IPS-18c (cell line): ENCODE data around the gene FARP2.

Source experiments
- H3K4me3 ChIP-seq: 2 replicates; pipeline ENCODE4 v1.7.0; 2013; ENCODE audit warnings: low read depth, mild to moderate bottlenecking, low read length, moderate library complexity; ENCODE audit not compliant: insufficient read depth
- H3K9me3 ChIP-seq: one replicate; pipeline ENCODE4 v1.6.1; 2013; ENCODE audit warnings: mild to moderate bottlenecking, low read length, moderate library complexity; ENCODE audit not compliant: control insufficient read depth, insufficient read depth

FARP2 gene

DNA sequence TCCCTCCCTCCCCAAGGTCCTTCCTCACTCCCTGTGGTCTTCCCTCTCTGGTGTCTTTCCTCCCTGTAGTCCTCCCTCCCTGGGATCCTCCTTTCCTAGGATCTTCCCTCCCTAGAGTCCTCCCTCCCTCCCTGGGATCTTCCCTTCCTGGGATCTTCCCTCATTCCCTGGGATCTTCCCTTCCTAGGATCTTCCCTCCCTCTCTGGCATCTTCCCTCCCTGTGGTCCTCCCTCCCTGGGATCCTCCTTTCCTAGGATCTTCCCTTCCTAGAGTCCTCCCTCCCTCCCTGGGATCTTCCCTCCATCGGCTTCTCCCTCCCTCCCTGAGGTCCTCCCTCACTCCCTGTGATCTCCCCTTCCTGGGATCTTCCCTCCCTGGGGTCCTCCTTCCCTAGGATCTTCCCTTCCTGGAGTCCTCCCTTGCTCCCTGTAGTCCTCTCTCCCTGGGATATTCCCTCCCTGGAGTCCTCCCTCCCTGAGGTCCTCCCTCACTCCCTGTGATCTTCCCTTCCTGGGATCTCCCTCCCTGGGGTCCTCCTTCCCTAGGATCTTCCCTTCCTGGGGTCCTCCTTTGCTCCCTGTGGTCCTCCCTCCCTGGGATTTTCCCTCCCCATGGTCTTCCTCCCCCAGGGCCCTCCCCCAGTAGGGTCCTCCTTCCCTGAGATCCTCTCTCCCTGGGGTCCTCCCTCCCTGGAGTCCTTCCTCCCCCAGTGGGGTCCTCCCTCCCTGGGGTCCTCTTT is 129.3 kb downstream of the FARP2 start:
- Histone ChIP-seq H3K9me3 (no peaks in the 10 kb centered on the region), H3K4me3 (no peak overlapping the region)

- no peaks in the 10 kb centered on the region for H3K9me3 ChIP-seq
Measured at GRCh38 chr2:241489088-241489487, 133.0 kb downstream of the FARP2 start.

DNA sequence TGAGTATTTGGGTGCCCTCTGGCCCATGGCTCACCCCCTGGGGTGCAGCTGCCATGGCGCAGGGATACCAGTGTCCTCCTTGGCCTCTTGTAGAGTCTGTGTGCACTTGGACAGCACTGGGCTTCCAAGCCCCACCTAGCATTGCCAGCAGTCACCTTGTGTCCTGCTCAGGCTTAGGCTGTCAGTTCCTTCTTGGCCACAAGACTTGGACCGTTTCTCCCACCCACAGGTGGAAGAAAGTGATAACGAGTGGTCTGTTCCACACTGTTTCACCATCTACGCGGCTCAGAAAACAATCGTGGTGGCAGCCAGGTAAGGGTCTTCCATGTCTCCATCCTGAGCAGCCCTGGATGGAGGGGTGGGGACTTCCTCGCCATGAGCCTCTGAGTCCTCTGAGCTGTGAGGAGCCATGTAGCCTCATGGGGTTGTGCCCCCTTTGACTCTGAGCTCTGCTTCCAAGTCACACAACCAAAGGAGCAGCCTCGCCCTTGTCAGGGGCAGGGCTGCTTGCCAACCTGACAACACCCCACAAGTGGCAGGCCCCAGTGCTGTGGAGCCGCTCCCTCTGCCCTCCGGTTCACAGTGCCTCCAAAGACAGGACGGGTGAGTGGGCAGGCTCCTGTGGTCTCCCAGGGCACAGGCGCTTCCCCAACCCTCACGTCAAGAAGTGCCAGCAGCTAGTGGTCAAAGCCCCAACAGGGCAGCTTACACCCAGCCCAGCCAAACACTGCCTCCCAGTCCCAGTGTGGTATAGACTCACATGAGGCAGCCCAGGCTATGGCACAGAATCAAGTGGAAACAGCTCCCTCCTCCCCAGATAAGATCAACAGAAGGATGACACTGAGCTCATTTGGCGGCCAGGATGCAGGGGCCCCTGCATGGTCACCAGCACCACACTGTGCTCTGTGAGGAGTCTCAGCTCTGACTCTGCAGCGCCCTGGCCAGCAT is 133.9 kb downstream of the FARP2 start:
- H3K9me3 ChIP-seq, result no peaks in the 10 kb centered on the region
- H3K4me3 ChIP-seq, result no peak overlapping the region

More at GRCh38 chr2:241489088-241489487, 133.0 kb downstream of the FARP2 start:
- H3K4me3 ChIP-seq, result no peak overlapping the region

GRCh38 chr2:241490825-241491506 is 134.9 kb downstream of the FARP2 start:
- Histone ChIP-seq H3K4me3 (no peak overlapping the region), H3K9me3 (no peaks in the 10 kb centered on the region)

DNA sequence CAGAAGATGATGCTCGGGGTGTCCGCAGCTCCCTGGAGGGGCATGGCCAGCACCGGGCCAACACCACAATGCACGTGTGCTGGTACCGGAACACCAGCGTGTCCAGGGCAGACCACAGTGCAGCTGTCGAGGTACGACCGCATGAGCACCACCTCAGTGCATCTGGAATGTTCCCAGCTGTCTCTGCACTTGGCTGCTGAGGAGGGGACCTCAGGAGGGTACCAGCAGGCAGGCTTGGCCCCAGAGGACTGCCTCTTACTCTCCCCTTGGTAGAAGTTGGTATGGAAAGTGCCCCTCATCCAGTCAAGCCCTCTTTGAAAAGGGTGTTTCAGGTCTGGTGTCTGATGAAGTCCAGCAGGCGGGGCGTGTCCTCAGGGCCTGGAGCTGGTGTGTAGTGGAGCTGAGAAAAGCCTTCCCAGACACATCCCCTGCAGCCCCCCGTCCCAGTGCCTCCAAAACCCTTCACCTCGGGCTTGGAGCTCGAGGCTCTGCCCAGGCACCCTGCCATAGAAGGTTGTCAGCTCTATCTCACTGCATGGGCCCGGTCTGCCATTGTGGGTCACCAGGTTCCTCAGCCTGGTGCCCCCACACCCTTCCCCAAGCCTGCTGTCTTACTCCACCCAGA is 135.6 kb downstream of the FARP2 start:
- no peak overlapping the region for H3K4me3 ChIP-seq

DNA sequence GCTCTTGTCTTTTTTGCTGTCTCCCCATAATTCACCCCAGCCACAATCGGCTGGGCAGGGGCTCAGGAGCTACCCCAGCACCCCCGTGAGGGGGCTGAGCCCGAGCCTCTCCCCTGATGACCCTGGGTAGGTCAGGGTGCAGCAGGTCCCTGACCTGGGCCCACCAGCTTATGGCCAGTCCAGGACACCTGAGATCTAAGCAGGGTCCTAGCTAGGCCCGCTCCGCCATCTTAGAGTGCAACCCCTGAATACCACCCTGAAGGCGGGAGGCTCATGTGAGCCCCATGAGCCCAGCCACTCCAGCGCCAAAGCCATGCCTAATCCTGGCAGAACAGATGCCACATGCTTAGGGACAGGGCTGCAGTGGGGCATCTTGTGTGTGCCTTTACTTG is 136.1 kb downstream of the FARP2 start:
- no peak overlapping the region for H3K4me3 ChIP-seq
- no peaks in the 10 kb centered on the region for H3K9me3 ChIP-seq

More for the DNA sequence above, 135.6 kb downstream of the FARP2 start:
- H3K9me3 ChIP-seq, result no peaks in the 10 kb centered on the region

DNA sequence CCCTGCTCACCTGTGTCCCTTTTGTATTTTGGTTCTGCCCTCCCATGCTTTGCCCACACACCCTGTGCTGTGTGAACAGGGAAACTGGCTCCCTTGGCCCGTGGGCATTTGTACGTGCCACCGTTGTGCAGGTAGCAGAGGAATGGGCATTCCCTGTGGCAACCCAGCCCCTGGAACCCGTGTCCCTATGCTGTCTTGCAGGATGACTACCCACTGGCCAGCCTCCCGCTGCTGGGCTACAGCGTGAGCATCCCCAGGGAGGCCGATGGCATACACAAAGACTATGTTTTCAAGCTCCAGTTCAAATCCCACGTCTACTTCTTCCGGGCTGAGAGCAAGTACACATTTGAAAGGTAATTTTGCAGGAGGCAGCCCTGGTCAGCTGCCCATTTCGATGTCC is 137.0 kb downstream of the FARP2 start:
- no peak overlapping the region for H3K4me3 ChIP-seq
- no peaks in the 10 kb centered on the region for H3K9me3 ChIP-seq

DNA sequence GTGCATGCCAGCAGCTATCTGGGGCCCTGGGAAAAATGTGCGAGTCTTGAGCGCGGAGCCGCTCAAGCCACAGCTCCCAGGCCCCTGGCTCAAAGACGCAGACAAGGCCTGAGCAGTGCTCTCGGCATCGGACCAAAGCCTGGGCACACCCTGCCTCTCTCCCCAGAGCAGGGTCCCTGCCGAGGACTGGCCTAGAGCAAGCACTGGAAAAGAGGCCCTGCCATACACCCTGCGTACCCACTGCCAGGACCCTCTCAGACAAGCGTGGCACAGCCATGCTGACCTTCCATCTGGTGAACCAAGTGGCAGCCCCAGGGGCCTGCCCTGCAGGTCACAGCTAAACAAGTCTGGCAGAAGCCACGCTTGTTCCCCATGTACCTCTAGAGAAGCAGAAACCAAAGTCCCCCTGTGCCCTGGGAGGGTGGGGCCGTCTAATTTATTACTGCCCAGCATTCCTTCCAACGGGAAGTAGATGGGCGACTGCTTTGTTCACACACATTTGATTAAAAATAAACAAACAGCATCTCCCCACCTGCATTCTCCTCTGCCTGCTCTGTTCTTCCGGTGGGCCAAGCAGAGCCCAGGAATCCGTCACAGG is 138.3 kb downstream of the FARP2 start:
- H3K9me3 ChIP-seq, result no peaks in the 10 kb centered on the region
- H3K4me3 ChIP-seq, result no peak overlapping the region

DNA sequence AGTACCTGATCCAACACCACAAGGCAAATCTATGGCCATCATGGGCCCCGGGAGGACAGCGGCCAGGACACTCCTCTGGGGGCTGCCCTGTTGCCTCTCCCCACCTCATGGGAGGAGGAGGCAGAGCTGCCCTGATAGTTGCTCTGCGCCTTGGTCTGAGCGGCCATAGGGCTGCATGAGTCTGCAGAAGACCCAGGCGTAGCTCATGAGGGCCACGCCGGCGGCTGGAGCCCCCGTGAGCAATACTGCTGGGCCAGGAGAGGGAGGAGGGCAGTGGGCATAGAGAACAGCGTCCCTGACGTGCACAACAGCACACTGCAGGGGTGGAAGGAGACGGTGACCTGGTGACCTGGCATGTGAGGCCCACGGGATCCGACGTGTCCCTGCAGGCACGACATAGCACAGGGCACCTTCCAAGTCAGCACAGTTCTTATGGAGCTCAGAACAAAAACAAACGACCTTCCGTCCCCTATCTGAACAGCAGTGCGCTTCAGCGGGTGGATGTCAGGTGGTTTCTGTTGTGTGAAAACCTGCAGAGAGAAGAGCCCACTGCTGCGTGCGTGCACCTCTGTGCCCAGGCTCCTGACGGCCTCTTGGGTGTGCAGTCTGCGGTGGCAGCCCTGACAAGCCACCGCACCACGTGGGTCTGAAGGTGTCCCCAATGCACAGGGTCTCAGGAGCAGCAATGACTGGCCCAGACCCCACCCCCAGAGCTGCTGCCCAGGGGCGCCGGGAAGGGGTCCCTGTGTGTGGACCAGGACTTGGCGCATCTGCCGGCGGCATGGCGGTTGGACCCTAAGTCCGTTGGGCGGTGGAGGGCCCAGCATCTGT is 139.3 kb downstream of the FARP2 start:
- Histone ChIP-seq H3K9me3 (no peaks in the 10 kb centered on the region), H3K4me3 (no peak overlapping the region)

DNA sequence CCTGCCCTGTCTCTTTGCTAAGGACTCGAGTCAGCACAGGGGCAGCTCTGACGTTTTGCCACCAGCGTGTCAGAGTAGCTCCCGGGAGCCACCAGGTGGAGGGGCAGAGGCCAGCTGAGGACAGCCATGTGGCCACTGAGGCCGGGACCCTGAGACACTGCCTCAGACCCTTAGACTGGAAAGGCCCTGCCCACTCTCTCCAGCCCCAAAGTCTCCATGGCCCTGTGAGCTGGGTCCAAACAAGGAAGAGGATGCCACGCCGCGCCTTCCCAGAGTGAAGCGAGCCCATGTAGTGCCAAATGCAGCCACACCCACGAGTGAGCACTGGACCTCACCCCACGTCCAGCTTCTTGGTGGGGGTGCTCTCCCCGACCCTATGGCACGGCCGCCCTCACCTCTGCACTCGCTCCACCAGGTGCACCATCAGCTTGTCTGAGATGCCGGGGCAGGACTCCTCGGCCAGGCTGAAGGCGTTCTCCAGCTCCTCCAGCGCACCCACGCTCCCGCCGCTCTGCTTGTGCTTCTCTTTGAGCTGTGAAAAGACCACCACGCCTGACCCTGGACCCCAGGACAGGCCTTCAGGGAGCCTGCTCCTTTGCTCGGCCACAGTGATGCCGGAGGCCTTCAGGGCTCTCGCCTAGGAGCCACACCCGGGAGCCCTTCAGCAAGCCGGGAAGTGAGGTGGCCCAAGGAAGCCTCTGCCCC is 140.1 kb downstream of the FARP2 start:
- H3K4me3 ChIP-seq, result no peak overlapping the region
- no peaks in the 10 kb centered on the region for H3K9me3 ChIP-seq

GRCh38 chr2:241496904-241497877 is 141.1 kb downstream of the FARP2 start:
- Histone ChIP-seq H3K4me3 (no peak overlapping the region), H3K9me3 (no peaks in the 10 kb centered on the region)

GRCh38 chr2:241498115-241499070 is 142.3 kb downstream of the FARP2 start:
- no peaks in the 10 kb centered on the region for H3K9me3 ChIP-seq

GRCh38 chr2:241499146-241499965 is 143.3 kb downstream of the FARP2 start:
- no peaks in the 10 kb centered on the region for H3K9me3 ChIP-seq
- H3K4me3 ChIP-seq, result no peak overlapping the region

More at GRCh38 chr2:241498115-241499070, 142.3 kb downstream of the FARP2 start:
- H3K4me3 ChIP-seq, result no peak overlapping the region
